Lower leg skin (tissue), 3 donors: ENCODE results near the gene PRKAR1B.

Experiments
- POLR2A ChIP-seq, 2 donors: fragments of 450-650 bp; IDR thresholded peaks; one replicate each; pipeline ENCODE4 v1.6.1; 2016 to 2017; ENCODE audit warnings: antibody characterized with exemption in 2 of 2, mild to moderate bottlenecking in 1 of 2, moderate library complexity in 1 of 2
- TF ChIP-seq, protein P1 (sequence below), 3 donors: fragments of 450-650 bp; IDR thresholded peaks; one replicate each; pipeline ENCODE4 v1.5.1; 2016; ENCODE audit warnings: antibody characterized with exemption in 3 of 3, mild to moderate bottlenecking in 3 of 3, moderate library complexity in 2 of 3

DNA sequence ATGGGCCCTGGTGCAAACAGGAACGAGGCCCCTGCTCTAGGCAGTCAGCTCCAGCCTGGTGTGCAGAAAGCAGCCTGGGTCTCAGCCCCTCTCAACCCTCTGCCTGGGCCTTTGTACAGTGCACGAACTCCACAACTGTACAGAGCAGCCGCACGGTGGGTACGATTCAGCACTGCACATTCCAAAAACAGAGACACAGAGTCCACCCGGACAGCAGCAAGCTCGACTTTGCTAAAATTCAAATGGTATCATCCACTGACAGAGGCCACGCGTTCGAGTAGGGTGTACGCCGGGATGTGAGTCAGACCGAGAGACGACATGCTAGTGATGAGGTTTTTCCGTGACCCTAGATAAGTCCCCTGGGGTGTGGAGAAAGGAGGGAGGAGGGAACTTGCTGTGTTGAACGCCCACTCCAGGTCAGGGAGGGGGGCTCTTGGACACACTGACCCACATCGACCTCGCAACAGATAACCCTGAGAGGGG is 141.8 kb downstream of the PRKAR1B start:
- TF ChIP-seq, protein P1, sequence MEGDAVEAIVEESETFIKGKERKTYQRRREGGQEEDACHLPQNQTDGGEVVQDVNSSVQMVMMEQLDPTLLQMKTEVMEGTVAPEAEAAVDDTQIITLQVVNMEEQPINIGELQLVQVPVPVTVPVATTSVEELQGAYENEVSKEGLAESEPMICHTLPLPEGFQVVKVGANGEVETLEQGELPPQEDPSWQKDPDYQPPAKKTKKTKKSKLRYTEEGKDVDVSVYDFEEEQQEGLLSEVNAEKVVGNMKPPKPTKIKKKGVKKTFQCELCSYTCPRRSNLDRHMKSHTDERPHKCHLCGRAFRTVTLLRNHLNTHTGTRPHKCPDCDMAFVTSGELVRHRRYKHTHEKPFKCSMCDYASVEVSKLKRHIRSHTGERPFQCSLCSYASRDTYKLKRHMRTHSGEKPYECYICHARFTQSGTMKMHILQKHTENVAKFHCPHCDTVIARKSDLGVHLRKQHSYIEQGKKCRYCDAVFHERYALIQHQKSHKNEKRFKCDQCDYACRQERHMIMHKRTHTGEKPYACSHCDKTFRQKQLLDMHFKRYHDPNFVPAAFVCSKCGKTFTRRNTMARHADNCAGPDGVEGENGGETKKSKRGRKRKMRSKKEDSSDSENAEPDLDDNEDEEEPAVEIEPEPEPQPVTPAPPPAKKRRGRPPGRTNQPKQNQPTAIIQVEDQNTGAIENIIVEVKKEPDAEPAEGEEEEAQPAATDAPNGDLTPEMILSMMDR (IDR thresholded peaks at IDR 0.05), result no peak
- no peak for TF ChIP-seq POLR2A (IDR thresholded peaks at IDR 0.05)
